ENCODE data around the gene NECTIN4.

NECTIN4 gene

GRCh38 chr1:161082996-161083747 lies 6.2 kb downstream of the NECTIN4 start:
- H3K4me1 Mint-ChIP-seq (ENCODE audit: low read depth): peaks cover 76% of the 10 kb centered on the region
- intact Hi-C loops (cut with micrococcal nuclease): loop anchor here (2.0 kb wide), 1 partner anchor 14 kb away; the partner anchor contains the start of gene ARHGAP30
- no peaks in the 10 kb centered on the region for H3K36me3 Mint-ChIP-seq (ENCODE audit: low read depth)
- H3K27ac Mint-ChIP-seq: peak overlapping the region; percentile 26
- H3K9me3 Mint-ChIP-seq: no peaks in the 10 kb centered on the region
- H3K27me3 Mint-ChIP-seq: peaks cover 3% of the 10 kb centered on the region
- no peak overlapping the region for H3K4me3 Mint-ChIP-seq

- intact Hi-C loops (cut with micrococcal nuclease): loop anchor here (2.0 kb wide), 1 partner anchor 14 kb away; the partner anchor contains the start of gene ARHGAP30
- Mint-ChIP-seq H3K4me1 (ENCODE audit: low read depth) (peaks cover 69% of the 10 kb centered on the region), H3K4me3 (no peak overlapping the region), H3K9me3 (no peaks in the 10 kb centered on the region), H3K27ac (peak overlapping the region; percentile 48), H3K27me3 (peaks cover 3% of the 10 kb centered on the region), H3K36me3 (ENCODE audit: low read depth) (no peaks in the 10 kb centered on the region)
These were observed 6.9 kb downstream of the NECTIN4 start for GRCh38 chr1:161082483-161082882.

GRCh38 chr1:161081519-161081918 lies 7.8 kb downstream of the NECTIN4 start:
- H3K4me1 Mint-ChIP-seq (ENCODE audit: low read depth): peaks cover 69% of the 10 kb centered on the region
- H3K27ac Mint-ChIP-seq: peak overlapping the region; percentile 48
- H3K4me3 Mint-ChIP-seq: no peak overlapping the region
- no peaks in the 10 kb centered on the region for H3K36me3 Mint-ChIP-seq (ENCODE audit: low read depth)
- H3K27me3 Mint-ChIP-seq: peaks cover 3% of the 10 kb centered on the region
- intact Hi-C loops (cut with micrococcal nuclease): no loop called here
- no peaks in the 10 kb centered on the region for H3K9me3 Mint-ChIP-seq

- intact Hi-C loops (cut with micrococcal nuclease): no loop called here
- peaks cover 3% of the 10 kb centered on the region for H3K27me3 Mint-ChIP-seq
- no peak overlapping the region for H3K4me3 Mint-ChIP-seq
- H3K9me3 Mint-ChIP-seq: no peaks in the 10 kb centered on the region
- peak overlapping the region; percentile 48 for H3K27ac Mint-ChIP-seq
- no peaks in the 10 kb centered on the region for H3K36me3 Mint-ChIP-seq (ENCODE audit: low read depth)
- H3K4me1 Mint-ChIP-seq (ENCODE audit: low read depth): peaks cover 72% of the 10 kb centered on the region
These were observed 8.6 kb downstream of the NECTIN4 start for GRCh38 chr1:161080441-161081405.

DNA sequence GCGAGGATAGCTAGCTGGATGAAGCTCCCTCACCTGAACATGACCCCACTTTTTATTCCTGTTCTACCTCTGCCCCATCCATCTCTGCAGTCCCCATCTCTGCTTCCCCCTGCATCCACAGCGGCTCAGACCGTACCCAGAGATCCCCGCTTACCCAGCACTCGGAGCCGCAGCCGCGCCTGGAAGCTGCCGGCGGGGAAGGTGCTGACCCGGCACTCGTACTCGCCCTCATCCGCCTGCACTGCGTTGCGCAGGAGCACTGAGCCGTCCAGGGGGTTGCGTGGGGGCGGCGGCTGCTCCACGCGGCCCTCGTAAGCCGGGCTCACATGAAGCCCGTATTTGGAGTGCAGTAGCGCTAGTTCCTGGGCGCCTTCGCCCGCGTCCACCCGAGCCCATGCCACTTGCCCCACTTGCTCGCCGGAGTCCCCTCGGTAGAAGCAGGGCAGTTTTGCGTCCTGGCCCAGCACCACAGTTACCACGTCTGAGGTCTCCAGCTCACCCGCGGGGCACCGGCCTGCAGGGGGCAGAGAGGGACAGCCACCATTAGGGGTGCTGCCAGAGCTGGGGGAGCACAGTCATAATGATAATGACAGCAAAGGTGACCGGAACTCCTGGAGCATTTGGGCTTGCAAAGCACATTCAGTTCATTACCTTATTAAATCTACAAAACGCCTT lies 9.8 kb downstream of the NECTIN4 start:
- Mint-ChIP-seq H3K27me3 (peaks cover 3% of the 10 kb centered on the region), H3K4me1 (ENCODE audit: low read depth) (peaks cover 62% of the 10 kb centered on the region), H3K36me3 (ENCODE audit: low read depth) (no peaks in the 10 kb centered on the region), H3K27ac (no peak overlapping the region), H3K9me3 (no peaks in the 10 kb centered on the region), H3K4me3 (peak overlapping the region; percentile 4)
- intact Hi-C loops (cut with micrococcal nuclease): no loop called here

- no peaks in the 10 kb centered on the region for H3K9me3 Mint-ChIP-seq
- H3K4me1 Mint-ChIP-seq (ENCODE audit: low read depth): peaks cover 40% of the 10 kb centered on the region
- H3K36me3 Mint-ChIP-seq (ENCODE audit: low read depth): no peaks in the 10 kb centered on the region
- no peak overlapping the region for H3K27ac Mint-ChIP-seq
- intact Hi-C loops (cut with micrococcal nuclease): no loop called here
- peaks cover 3% of the 10 kb centered on the region for H3K27me3 Mint-ChIP-seq
- H3K4me3 Mint-ChIP-seq: no peak overlapping the region
These were observed 11.9 kb downstream of the NECTIN4 start for GRCh38 chr1:161077426-161077825.

DNA sequence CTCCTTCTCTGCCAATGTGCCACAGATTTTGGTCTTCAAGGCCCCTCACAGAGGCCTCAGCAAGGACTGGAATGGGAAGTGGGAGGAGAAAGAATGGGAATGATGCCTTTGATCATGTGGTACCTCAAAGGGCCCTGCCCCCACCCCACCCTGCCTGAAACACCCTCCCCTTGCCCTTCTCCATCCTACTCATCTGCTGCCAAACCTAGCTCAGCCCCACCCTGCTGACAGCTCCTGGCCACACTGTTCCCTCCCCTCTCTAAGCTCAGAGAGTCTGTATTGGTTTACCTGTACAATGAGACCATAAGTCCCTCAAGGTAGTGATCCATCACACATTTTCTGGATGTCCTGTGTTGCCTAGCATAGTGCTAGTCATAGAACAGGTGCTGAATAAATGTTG lies 12.9 kb downstream of the NECTIN4 start:
- Mint-ChIP-seq H3K9me3 (no peaks in the 10 kb centered on the region), H3K36me3 (ENCODE audit: low read depth) (no peaks in the 10 kb centered on the region), H3K27me3 (peaks cover 3% of the 10 kb centered on the region), H3K4me3 (no peak overlapping the region), H3K4me1 (ENCODE audit: low read depth) (peaks cover 38% of the 10 kb centered on the region), H3K27ac (no peak overlapping the region)
- intact Hi-C loops (cut with micrococcal nuclease): no loop called here

DNA sequence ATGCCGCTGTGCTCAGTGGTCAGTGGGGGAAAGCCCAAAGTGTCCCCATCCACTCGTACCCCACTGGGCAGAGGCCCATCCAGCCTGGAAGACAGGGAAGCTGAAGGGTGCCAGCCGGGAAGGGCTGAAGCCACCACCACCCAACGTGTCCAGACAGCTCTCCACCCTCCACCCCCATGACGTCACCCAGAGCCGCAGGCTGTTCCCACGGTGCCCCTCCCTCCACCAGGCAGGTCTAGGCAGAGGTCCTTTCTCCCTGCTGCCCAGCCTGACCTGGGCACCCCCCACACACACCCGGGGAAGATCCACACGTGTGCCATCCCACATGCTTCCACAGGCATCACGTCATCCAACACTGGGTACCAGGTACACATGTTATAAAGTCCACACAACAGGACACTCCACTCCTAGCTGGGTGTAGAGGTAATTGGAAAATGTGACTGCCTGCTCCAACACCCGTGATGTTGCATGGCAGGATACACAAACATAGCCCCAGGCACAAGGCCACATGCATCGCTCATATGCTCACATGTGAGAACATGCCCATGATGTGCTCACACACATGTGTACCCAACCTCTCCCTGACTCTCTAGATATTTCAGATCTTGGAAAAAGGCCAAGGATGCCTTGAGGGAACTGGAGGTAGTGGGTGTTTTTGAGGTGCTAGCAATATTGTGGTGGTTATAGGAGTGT lies 14.5 kb downstream of the NECTIN4 start:
- peaks cover 38% of the 10 kb centered on the region for H3K4me1 Mint-ChIP-seq (ENCODE audit: low read depth)
- H3K4me3 Mint-ChIP-seq: no peak overlapping the region
- H3K36me3 Mint-ChIP-seq (ENCODE audit: low read depth): no peaks in the 10 kb centered on the region
- intact Hi-C loops (cut with micrococcal nuclease): no loop called here
- H3K9me3 Mint-ChIP-seq: no peaks in the 10 kb centered on the region
- H3K27me3 Mint-ChIP-seq: peaks cover 3% of the 10 kb centered on the region
- no peak overlapping the region for H3K27ac Mint-ChIP-seq

DNA sequence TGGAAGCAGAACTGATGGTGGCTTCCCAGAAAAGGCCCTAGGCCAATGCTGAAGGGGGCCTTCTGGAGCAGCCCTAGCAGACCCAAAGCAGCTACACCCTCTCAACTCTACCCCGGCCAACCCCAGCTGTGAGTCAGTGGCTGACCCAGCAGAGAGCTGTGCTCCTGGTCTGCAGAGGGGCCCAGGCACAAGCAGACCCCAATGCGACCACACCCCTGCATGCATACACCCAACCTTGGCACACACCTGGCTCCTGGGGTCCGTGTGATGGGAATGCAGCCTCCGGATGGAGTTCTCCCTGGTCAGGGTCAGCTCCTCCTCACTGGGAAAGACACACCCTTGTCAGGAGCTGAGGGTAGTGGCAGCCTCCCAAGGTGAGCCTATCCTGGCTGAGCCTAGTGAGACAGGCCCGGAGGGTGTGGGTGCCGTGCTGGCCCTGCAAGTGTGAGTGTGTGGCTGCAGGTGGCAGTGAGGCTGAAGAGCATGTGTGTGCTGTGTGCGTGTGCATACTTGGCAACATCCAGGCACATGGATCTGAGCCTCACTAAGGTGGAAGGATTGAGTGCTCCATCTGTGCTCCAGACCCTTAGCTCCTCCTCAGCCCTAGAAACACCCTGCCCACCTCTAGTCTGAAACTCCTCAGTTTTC lies 15.8 kb downstream of the NECTIN4 start:
- Mint-ChIP-seq H3K4me1 (ENCODE audit: low read depth) (peaks cover 40% of the 10 kb centered on the region), H3K4me3 (no peak overlapping the region), H3K27ac (peak overlapping the region; percentile 6), H3K36me3 (ENCODE audit: low read depth) (peaks cover 12% of the 10 kb centered on the region), H3K27me3 (no peaks in the 10 kb centered on the region), H3K9me3 (no peaks in the 10 kb centered on the region)
- intact Hi-C loops (cut with micrococcal nuclease): no loop called here

- Mint-ChIP-seq H3K9me3 (no peaks in the 10 kb centered on the region), H3K27ac (peak overlapping the region; percentile 6), H3K4me3 (no peak overlapping the region), H3K4me1 (ENCODE audit: low read depth) (peaks cover 44% of the 10 kb centered on the region), H3K36me3 (ENCODE audit: low read depth) (peaks cover 14% of the 10 kb centered on the region), H3K27me3 (no peaks in the 10 kb centered on the region)
- intact Hi-C loops (cut with micrococcal nuclease): loop anchor here (1.0 kb wide), 1 partner anchor 23 kb away; no protein-coding TSS in a partner anchor
These were observed 16.5 kb downstream of the NECTIN4 start for GRCh38 chr1:161072751-161073449.

DNA sequence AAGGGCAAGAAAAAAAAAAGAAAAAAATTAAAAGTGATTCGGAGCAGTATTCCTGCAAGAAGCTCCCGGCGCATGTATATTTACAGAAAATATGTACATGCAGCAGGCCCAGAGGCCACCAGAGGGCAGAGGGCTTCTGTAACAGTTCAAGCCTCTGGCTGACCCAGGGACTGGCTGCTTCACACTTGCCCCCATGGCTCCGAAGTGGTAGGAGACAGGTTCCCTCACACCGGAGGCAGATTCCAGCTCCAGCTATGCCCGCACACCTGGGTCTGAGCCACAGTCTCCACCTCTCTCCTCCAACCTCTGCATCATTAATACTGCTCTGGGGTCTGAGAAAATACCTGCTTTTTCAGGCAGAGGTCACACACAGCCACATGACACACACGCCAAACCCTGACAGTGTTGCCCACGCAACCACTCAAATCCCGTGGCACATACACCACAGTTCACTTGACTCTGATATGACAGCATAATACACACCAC lies 17.4 kb downstream of the NECTIN4 start:
- no peaks in the 10 kb centered on the region for H3K27me3 Mint-ChIP-seq
- peaks cover 54% of the 10 kb centered on the region for H3K4me1 Mint-ChIP-seq (ENCODE audit: low read depth)
- intact Hi-C loops (cut with micrococcal nuclease): loop anchor here (1.0 kb wide), 2 partner anchors 24 to 67 kb away; no protein-coding TSS in a partner anchor
- H3K27ac Mint-ChIP-seq: no peak overlapping the region
- H3K4me3 Mint-ChIP-seq: no peak overlapping the region
- H3K9me3 Mint-ChIP-seq: no peaks in the 10 kb centered on the region
- peaks cover 17% of the 10 kb centered on the region for H3K36me3 Mint-ChIP-seq (ENCODE audit: low read depth)

- H3K27me3 Mint-ChIP-seq: no peaks in the 10 kb centered on the region
- intact Hi-C loops (cut with micrococcal nuclease): loop anchor here (1.0 kb wide), 1 partner anchor 69 kb away; no protein-coding TSS in a partner anchor
- H3K4me3 Mint-ChIP-seq: no peak overlapping the region
- peaks cover 29% of the 10 kb centered on the region for H3K36me3 Mint-ChIP-seq (ENCODE audit: low read depth)
- H3K9me3 Mint-ChIP-seq: no peaks in the 10 kb centered on the region
- H3K27ac Mint-ChIP-seq: peak overlapping the region; percentile 99
- peaks cover 60% of the 10 kb centered on the region for H3K4me1 Mint-ChIP-seq (ENCODE audit: low read depth)
These were observed 18.6 kb downstream of the NECTIN4 start for GRCh38 chr1:161070761-161071160.
